GM21447 (cell line): ENCODE results near the gene KIF17.
A peak's percentile ranks its signal among the peaks of the same experiment; 100 is the strongest.

Experiments used
- ATAC-seq: cut with Tn5 transposase; IDR thresholded peaks from one replicate; pipeline ENCODE4 v1.9.1; 2021; ENCODE audit not compliant: unreplicated experiment

Gene KIF17

DNA sequence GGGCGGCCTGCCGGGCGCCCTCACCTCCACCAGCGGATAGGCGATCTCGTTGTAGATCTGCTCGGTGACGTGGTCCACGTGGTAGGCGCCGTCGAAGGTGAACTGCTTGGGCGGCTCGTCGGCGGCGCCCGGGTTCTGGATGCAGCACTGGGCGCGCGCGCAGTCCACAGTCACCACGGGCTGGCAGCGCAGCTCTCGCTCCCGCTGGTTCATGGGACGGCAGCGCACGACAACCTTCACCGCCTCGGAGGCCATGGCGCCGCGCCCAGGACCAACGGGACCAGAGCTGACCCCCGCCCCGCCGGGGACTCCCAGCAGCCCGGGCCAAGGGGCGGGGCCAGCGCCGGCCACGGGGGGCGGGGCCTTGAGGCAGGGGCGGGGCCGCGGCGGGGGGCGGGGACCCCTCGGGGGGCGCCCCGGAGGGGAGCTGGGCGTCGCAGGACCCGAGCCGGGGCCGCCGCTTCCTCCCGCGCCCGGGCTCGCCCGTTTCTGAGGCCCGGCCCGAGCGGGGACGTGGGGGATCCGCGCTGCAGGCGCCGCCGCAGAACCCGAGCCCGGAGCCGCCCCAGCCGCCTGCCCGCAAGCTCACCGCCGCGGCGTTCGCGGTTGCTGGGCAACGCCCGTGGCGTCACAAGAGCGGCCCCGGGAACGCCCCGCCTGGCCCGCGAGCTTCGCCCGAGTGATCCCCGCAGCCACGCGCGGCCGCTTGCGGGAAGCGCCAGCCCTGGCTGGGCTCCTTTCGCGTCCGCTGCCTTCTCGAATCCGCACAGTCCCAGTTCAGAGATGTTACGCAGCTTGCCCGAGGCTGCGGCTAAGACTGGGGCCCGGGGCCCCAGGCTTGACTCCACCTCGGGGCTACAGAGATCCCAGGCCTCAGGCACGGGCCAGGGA lies at the start of gene KIF17:
KIF17 (minus strand) TSS at position 556 of the 891 bp plus-strand sequence; CDS start at position 255, 301 bp downstream.
- no peak for ATAC-seq

DNA sequence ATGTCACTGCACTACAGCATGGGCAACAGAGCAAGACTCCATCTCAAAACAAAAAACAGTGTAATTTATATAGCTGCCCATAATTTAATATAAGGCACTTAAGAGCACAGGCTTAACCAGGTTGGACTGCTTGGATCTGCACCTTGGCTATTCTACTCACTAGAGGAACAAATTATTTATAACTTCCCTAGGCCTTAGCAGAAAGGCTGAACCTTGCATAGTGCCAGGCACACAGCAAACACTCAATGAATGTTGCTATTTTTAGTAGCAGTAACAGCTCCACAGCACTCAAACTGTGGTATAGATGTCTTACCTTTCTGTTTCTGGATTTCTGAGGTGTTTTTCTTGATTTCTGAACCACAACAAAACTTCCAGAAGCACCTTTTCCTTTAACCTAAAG lies 49.5 kb upstream of the KIF17 start:
- ATAC-seq = no peak

DNA sequence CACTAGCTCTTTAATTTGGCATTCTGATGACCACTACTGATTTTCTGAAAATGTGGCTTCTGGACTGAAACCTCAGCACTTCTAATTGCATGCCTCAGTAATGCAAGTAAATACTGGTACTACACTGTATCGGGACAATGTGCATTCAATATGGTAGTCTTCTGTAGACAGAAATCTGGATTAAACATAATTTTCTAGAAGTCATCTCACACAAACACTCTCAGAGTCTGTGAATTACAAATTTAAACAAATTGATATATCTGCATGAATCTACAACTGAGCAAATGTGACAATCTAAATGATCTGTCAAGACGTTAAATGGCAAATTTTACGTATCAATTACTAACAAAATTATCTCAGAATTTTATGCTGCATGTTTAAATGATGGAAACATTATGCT lies 45.6 kb upstream of the KIF17 start:
- no peak for ATAC-seq

DNA sequence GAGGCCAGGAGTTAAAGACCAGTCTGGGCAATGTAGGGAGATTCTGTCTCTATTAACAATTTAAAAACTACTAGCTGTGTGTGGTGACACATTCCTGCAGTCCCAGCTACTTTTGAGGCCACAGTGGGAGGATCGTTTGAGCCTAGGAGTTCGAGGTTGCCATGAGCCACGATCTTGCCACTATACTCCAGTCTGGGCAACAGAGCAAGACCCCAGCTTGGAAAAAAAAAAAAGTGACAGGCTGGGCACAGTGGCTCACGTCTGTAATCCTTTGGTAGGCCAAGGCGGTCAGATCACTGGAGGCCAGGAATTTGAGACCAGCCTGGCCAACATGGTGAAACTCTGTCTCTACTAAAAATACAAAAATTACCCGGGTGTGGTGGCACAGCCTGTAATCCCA lies 42.5 kb upstream of the KIF17 start:
- no peak for ATAC-seq

DNA sequence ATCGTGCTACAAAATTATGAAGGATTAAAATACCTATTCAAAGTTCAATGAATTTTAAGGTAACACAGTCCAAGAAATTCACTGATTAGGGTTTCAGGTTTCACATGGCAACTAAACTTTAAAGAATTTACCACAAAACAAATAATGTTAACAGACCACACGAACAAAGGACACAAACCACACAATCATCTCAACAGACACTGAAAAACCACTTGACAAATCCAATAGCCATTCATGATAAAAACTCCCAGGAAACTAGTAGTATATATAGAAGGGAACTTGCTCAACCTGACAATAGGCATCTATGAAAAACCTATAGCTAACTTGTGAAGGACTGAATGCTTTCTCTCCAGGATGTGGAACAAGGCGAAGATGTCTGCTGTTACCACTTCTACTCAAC lies 35.8 kb upstream of the KIF17 start:
- ATAC-seq = no peak

DNA sequence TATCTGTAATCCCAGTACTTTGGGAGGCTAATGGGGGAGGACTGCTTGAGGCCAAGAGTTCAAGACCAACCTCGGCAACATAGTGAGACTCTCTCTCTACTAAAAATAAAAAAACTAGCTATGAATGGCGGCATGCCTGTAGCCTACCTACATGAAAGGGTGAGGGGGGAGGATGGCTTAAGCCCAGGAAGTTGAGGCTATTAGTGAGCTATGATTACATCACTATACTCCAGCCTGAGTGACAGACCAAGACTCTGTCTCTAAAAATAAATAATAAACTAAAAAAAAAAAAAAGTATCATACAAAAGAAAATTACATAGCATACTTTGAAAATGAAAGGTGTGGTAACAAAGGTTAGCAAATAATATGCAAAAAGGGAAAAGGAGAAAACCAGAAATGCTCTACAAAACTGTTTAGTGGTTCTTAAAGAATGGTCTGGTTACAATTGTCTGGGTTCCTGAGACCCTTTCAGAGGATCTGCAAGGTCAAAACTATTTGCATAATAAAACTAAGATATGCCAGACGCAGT lies 33.7 kb upstream of the KIF17 start:
- no peak for ATAC-seq

DNA sequence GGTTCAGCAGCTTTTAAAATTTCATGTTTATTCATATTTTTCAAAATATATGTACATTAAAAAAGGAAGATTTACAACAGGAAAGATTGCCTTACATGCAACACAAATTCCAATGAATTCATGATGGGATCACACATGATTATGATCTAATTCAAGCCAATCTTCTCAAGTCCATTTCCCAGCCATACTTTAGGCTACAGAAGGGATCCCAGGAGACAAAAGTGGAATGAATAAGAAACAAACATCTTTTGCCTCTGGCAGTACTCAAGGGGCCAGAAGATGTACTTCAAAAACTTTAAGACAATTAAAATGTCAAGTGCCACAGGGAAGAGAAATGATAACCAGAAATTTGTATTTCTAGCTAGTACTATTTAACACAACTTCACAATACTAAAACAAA lies 24.9 kb upstream of the KIF17 start:
- ATAC-seq = no peak

DNA sequence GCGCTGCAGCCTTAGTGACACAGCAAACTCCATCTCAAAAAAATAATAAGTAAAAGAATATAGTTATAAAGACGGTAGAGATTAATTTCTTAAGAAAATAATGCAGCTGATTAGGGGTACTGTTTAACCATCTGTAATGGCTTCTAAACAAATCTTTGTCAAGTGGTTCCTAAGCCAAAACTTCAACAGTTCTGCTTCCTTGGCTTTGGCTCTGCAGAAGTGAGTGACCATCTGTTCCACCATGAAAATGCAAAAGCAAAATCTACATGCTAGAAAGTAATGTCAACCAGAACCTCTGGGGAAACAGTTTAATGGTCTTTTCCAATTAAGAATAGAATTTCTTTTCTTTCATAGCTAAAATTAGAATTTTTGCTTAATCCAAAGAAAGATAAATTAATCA lies 23.0 kb upstream of the KIF17 start:
- no peak for ATAC-seq

DNA sequence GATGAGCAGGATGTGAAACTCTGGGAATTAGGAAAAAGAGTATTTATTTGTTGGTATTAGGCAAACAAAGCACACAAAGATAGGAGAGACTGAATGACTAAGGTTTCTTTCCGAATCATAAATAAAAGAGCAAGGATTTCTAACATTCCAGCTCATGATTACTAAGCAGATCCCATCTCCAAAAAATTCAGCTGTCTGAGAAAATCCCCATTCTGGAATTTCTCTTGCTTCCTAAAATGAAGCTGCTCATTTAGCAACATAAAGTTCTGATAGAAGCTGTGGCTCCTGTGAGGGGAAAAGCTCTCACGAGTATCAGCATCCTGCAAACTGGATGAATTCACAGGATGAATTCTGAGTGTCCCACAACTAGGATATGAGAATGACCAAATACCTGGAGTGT lies 21.4 kb upstream of the KIF17 start:
- no peak for ATAC-seq

DNA sequence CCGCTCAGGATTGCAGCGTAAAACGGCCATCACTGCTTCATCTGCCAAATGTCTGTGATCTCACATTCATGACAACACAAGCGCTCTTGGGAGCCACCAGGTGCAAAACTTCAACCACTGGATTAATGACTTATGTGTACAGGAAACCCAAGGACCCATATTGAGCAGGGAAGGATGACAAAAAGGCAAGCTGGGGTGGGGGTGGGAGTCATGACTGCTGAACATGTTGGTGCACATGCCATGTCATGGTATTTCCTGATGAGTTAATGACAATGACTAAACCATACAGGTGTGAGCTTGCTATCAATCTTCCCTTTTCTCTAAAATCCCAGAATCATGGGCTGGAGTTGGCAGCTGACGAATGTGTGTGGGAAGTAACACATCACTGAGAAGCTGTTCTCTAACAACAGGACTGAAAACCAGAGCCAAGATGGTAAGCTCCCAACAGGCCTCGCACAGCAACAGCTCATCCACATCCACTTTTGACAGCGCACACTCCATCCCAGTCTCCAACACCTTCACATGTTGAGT lies 17.8 kb upstream of the KIF17 start:
- no peak for ATAC-seq

DNA sequence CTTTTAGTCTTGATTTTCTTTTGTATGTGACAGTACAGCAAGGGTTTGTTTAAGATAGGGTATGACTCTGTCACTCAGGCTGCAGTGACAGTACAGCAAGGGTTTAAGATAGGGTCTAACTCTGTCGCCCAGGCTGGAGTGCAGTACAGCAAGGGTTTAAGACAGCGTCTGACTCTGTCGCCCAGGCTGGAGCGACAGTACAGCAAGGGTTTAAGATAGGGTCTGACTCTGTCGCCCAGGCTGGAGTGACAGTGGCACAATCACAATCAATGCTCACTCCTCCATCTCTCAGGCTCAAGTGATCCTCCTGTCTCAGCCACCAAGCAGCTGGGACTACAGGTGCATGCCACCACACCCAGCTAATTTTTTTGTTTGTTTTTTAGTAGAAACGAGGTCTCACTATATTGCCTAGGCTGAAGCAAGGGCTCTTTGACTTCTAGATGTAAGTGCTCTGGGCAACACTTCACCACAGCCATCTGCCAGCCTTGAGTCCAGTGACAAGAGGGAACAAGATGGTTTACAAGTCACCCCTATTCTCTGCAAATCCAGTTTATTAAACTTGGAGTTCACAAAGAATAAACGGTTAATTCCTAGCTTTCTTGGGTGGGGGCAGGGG lies 15.7 kb upstream of the KIF17 start:
- ATAC-seq = no peak

DNA sequence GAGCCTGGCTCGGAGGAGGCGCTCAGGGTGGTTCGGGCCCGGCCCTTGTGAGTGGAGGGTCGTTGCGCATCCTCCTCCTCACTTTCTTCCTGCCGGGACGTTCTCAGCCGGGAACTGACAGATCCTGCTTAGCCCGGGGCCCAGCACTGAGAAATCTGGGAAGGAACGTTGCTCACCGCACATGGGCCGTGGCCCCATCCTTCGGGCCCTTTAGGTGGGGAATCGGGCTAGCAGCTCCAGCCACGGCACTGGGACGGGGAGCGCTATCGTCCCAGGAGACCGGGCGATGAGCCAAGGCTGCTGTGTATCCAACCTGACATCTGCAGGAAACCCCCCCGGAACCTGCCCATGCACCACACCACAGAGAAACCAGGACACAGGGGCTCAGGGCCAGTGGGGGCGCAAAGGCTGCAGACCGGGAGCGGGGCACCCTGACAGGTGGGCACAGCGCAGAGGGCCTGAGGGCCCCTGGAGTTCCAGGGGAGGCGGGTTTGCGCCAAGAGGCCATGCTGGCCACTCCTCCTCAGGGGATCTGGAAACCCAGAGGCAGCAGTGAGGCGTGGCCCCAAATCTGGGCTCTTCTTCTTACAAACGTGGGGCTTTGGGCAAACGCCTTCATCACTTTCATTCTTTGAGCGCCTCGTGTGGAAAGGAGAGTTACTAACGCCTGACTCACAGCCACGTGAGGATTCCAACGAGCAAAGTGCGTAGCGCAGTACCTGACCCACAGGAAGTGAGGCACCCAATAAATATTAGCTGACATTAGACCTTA lies 15.0 kb upstream of the KIF17 start, which contains the start of gene SH2D5:
SH2D5 (minus strand) TSS at position 116 of the 772 bp plus-strand sequence. CDS start 4,659 bp downstream, outside the sequence.
- ATAC-seq = peak; percentile 61

DNA sequence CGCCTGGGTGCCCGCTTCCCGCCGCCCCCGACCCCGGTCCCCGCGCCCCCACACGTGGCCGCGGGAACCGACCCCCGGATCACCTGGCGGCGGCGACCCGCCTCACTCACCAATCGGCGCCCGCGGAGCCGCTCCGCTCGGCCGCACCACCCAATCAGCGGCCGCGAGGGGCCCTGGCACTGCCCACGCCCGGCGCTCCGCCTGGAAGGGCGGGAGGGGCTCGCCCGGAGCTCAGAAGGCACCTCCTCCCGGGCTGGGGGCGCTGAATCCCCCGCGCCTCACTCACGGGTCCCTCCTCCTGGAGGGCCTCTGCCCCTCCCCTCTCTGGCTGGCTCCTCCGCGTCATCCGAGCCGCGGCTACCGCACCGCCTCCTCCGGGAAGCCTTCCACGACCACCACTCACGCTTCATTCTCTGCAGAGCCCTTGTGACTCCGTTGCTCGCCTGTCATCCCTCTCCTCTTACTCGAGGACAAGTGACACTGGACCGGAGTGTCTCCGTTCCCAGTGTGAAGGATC lies 14.3 kb upstream of the KIF17 start:
- no peak for ATAC-seq

DNA sequence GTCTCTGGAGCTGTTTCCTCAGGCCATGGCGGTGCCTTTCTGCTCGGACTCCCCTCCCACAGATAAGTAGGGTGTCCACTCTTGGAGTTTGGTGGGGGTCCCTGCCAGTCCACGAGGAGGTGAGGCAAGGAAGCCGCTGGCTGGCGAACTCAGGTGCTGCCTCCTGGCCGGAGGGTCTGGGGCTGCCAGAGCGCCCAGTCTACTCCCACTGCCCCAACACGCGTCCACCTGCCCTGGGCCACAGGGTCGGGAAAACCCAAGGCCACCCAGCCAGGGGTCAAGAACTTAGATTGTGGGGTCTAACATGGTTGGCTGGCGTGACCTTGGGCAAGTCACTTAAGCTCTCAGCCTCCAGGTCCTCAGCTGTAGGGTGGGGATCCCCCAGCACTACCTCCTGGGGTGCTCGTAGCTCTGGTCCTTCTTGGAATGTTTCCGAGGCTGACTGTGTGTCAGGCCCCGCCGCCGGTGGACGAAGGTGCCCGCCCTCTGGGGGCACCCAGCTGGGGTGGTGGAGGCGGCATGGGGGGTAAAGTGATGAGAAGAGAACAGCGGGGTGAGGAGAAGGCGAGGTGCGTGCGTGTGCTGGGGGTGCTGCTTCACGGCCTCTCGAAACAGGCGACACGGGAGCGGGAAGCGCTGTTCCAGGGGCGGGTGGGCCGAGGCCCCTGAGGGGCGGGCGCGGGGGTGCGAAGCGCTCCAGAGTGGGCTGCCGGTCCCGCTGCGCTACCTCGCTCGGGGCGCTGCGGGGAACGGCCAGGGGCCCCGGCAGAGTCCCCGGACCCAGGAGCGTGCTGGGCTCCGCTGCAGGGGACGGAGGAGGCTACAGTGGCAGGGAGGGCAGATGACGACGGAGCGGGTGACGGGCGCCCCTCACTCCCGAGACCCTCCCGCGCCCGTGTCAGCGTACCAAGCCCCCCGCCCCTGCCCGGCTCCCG lies 13.5 kb upstream of the KIF17 start:
- no peak for ATAC-seq

DNA sequence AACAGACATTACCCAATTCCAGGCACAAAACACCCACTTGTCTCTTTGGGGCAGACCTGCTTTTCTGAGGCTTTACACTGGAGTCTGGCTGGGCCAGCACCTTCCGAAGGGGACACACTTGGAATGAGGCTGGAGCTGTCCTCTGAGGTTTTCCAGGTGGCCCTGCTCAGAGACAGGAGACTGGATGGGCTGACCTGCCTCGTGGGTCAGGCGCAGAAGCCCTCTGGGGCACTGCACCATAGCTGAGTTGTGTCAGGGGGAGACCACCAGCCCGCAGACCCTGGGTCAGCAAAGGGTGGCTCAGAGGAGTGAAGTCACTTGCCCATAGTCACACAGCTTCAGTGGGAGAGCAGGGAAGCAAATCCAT lies 12.9 kb upstream of the KIF17 start:
- no peak for ATAC-seq

DNA sequence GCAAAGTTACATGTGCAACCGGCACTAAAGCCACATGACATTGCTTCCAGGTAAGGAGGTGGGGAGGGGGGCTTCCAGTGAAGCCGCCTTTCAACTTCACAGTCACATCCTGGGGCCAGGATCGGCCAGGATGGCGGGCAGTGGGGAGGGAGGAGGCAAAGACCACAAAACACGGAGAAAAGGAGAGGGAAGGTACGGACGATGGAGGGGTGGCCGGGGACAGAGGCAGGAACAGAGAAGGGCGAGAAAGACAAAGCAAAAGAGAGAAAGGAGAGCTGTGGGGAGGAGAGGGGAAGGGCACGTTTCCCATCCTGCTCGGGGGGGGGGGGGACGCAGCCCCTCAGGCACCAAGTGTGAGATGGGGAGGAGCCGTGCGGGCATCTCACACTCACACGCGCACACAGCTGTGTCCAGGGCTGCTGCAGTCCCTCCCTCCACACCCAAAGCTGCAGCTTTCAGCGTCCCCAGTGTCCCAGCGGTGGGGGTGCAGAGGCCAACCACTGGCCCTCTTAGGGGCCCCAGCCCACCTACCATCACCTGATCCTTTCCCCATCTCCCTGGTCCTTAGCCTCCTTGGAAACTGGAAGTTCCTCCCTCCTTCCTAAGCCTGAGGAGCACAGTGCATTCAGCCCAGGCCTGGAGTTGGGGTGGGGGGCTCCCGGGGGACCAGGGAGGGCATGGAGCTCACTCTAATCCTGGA lies 12.3 kb upstream of the KIF17 start:
- ATAC-seq = no peak

DNA sequence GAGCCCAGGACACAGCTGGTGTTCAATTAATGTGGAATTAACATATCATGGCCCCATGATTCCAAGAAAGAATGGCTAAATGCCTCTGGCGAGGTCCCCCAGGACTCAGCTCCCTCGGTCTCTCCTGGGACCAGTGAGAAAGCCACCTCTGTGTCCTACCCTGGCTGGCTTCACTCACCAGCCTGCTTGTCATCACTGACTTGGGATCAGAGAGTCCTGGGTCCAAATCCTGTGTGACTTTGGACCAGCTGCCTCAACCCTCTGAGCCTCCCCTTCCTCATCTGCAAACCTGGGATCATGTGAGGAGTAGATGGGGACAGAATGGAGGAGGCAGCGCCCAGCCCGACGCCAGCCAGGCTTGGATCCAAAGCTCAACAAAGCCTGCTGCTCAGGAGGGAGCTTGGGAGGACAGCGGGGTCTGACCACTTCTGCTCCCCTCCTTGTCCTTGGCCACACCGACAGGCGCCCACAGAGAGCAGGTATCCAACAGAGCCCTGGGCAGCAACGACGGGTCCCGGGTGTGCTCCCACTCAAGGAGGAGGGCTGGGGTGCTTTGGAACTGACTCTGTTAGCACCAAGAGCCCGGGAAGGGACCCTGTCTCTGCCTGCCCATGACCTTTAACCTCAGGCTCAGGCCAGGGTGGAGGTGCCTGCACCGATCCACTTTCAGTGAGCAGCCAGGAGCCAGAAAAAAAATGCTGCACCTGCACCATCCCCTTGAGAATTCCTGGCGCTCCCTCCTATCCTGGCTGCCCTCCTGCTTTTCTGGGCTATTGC lies 11.5 kb upstream of the KIF17 start:
- no peak for ATAC-seq

DNA sequence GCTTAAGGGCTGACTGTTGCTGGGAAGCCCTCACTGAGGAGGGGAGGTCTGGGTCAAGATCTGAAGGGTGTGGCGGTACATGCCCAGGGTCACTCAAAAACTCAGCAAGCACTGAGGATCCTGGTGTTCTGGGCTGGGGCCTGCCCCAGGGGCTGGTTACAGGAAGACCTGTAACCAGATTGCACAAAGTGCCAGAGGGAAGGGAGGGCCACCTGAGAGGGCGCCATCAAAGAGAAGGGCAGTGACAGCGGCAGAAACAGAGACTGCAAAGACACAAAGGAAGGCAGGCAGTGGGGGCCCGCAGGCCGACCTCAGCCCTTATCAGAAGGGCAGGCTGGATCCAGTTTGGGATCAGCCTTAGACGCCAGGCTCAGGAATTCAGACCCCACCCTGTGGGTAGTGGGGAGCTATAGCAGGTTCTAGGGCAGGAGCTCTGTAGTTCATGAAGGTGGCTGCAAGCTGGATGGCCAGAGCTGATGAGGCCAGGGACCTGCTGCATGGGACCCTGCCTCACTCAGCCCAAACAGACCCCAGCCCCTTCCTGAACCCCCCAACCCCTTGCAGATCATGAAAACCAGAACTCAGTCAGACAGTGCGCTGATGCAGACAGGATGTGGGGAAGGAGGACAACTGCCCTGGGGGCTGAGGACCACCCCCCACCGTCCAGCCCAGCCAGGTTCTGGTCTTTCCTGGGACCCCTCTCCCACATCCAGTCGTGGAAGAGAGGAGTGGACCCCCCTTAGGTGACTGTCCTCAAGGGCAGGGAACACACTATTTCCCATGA lies 10.8 kb upstream of the KIF17 start:
- ATAC-seq = no peak
